ENCODE results near the gene SMYD3. TPM values are rescaled to one million over a fixed set of nuclear protein-coding genes. Genes with fewer than 3 reads are reported as not detected.

SMYD3 gene
- total and polyA plus RNA-seq, 5 donors from 2014 or later, result 17.7 to 36.6 (median 28.9) TPM

DNA sequence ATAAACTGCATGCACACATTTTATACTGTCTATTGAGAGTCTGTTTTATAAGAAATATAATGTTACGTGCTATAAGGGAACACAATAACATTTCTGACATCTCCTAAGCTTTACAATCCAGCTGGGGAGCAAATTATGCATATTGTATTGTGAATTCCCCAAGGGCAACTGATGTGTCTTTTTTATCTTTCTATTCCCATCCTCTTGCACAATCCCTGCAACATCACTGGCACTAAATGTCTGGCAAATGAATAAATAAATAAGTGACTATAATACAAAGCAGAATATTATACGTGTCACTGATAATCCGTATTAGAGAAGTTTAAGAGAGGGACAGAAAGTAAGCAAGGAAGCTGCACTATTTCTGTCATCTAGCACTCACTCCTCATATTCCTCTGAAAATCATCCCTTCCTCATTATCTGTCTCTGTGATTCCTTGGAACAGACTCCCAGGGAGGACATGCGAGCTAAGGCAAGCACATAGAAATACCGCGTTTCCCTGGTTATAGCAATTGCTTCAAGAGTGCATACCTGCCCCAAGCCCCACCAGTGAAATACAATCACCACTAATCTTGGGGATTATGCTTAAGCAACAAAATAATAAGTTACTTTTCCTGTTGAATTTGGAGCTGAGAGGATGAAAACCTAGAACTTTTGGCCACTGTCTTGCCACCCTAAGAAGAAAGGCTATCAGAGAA is 205.4 kb downstream of the SMYD3 start:
- H3K27ac ChIP-seq (ENCODE audit: insufficient read depth, low read length, poor library complexity, severe bottlenecking), result no peak overlapping the region
- no peaks in the 10 kb centered on the region for H3K4me1 ChIP-seq (ENCODE audit: control insufficient read depth, insufficient read depth, low read length, poor library complexity, severe bottlenecking)
- H3K27ac Mint-ChIP-seq, result no peak overlapping the region
- H3K36me3 Mint-ChIP-seq, result peaks cover 16% of the 10 kb centered on the region
- no peaks in the 10 kb centered on the region for H3K27me3 ChIP-seq (ENCODE audit: control insufficient read depth, insufficient read depth, low read length)
- no peak overlapping the region for H3K4me3 Mint-ChIP-seq
- H3K27me3 Mint-ChIP-seq, result no peaks in the 10 kb centered on the region
- H3K9me3 Mint-ChIP-seq, result peaks cover 0 to 2% (median 0%) of the 10 kb centered on the region in 7 donors
- H3K4me1 Mint-ChIP-seq, result peaks cover 0 to 9% (median 1%) of the 10 kb centered on the region in 4 donors
- H3K4me3 ChIP-seq (ENCODE audit: low read depth, low read length), result no peak overlapping the region
- no peak for ATAC-seq (ENCODE audit: low read depth in 2 of 2)
- no peaks in the 10 kb centered on the region for H3K9me3 ChIP-seq (ENCODE audit: control insufficient read depth in 2 of 2, low read length in 2 of 2)
- no peak for DNase-seq
- H3K36me3 ChIP-seq (ENCODE audit: control insufficient read depth, insufficient read depth, low read length), result no peaks in the 10 kb centered on the region

DNA sequence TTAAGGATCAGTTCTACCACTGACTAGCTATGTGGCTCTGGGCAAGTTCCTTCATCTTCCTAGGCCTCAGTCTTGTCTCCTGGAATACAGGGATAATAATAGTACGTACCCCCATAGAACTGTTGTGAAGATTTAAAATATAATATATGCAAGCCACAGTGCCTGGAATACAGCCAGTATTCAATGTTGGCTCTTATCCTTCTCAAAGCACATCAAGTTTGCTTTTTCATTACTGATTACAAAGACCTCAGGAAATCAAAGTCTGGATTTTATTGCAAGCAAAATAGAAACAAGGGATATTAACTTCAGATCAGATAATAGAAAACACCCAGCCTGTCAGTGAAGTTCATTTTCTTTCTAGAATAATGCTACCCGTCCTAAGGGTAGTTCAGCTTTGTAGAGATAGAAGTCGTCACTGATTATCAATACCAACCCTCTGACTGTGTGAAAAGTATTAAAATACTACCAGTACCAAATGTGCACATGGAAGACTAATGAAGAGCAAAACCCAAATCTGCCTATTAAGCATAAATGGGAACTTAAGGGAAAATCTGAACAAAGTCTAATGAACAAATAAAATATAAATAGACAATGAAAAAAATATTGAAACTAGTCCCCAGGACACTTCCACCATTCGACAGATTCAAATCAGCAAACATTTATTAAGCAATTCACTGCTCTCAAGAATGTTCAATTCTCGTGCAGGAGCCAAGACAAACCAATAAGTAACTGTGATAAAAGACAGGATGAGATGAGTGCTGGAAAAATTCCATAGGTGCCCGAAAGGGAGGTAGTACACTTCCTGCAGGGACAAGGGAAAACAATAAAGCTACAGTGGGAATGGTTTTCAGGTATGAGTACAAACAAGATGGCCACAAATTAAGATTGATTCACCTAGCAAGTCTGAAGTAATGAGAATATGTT is 206.2 kb downstream of the SMYD3 start:
- Mint-ChIP-seq H3K27ac (no peak overlapping the region), H3K27me3 (no peaks in the 10 kb centered on the region), H3K4me1 (peaks cover 0 to 11% (median 1%) of the 10 kb centered on the region in 4 donors), H3K9me3 (peaks cover 0 to 2% (median 0%) of the 10 kb centered on the region in 7 donors), H3K36me3 (peaks cover 18% of the 10 kb centered on the region), H3K4me3 (no peak overlapping the region)
- Histone ChIP-seq H3K4me1 (ENCODE audit: control insufficient read depth, insufficient read depth, low read length, poor library complexity, severe bottlenecking) (no peaks in the 10 kb centered on the region), H3K9me3 (ENCODE audit: control insufficient read depth in 2 of 2, low read length in 2 of 2) (no peaks in the 10 kb centered on the region), H3K36me3 (ENCODE audit: control insufficient read depth, insufficient read depth, low read length) (no peaks in the 10 kb centered on the region), H3K4me3 (ENCODE audit: low read depth, low read length) (no peak overlapping the region), H3K27ac (ENCODE audit: insufficient read depth, low read length, poor library complexity, severe bottlenecking) (no peak overlapping the region), H3K27me3 (ENCODE audit: control insufficient read depth, insufficient read depth, low read length) (no peaks in the 10 kb centered on the region)
- DNase-seq (no peak), ATAC-seq (ENCODE audit: low read depth in 2 of 2) (no peak)

DNA sequence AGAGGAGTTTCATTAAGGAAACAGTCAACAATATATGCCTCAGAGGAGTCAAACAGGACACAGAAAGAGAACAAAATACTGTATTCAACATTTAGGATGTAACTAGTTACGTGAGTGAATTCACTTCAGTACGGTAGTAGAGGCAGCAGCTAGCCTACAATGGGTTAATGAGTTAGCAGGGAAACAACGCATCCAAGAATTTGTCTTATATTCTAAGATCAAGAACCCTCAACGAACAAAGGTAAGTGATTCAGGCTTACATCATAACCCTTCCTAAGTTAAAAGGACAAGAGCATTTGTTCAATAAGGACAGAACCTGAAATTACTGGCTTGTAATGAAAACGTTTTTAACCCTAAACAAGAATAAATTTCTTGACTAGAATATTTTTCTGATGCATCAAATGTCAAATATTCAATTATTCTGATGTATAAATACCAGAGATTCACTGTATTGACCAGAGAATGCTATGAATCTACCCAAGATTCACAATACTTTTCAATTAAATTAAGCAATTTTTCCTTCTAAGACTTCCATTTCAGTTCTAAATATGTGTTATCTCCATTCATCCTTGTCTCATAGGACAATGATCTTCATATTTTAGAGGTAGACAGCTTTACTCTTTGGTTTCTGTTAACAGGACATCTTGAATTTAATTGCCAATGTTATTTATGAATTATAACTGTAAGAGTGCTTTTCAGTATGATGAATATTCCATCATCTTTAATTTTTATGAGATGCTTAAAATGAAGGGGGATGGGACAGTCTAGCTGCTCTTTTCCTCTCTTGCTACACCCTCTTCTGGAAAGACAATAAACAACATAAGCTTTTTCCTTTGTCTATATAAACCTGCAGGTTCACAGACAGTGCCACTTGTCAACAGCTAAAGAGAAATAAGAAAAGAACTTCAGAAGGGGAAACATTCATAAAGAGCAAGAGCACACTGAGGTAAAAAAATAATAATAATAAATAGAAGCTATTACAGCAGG is 209.5 kb downstream of the SMYD3 start:
- H3K27me3 Mint-ChIP-seq, result no peaks in the 10 kb centered on the region
- H3K27ac Mint-ChIP-seq, result no peak overlapping the region
- no peaks in the 10 kb centered on the region for H3K9me3 ChIP-seq (ENCODE audit: control insufficient read depth in 2 of 2, low read length in 2 of 2)
- no peaks in the 10 kb centered on the region for H3K36me3 ChIP-seq (ENCODE audit: control insufficient read depth, insufficient read depth, low read length)
- H3K27ac ChIP-seq (ENCODE audit: insufficient read depth, low read length, poor library complexity, severe bottlenecking), result no peak overlapping the region
- H3K4me3 ChIP-seq (ENCODE audit: low read depth, low read length), result no peak overlapping the region
- H3K4me3 Mint-ChIP-seq, result no peak overlapping the region
- H3K36me3 Mint-ChIP-seq, result peaks cover 34% of the 10 kb centered on the region
- peaks cover 0 to 18% (median 3%) of the 10 kb centered on the region in 4 donors for H3K4me1 Mint-ChIP-seq
- DNase-seq (no peak), ATAC-seq (ENCODE audit: low read depth in 2 of 2) (no peak)
- peaks cover 0 to 2% (median 0%) of the 10 kb centered on the region in 7 donors for H3K9me3 Mint-ChIP-seq
- H3K27me3 ChIP-seq (ENCODE audit: control insufficient read depth, insufficient read depth, low read length), result no peaks in the 10 kb centered on the region
- no peaks in the 10 kb centered on the region for H3K4me1 ChIP-seq (ENCODE audit: control insufficient read depth, insufficient read depth, low read length, poor library complexity, severe bottlenecking)

DNA sequence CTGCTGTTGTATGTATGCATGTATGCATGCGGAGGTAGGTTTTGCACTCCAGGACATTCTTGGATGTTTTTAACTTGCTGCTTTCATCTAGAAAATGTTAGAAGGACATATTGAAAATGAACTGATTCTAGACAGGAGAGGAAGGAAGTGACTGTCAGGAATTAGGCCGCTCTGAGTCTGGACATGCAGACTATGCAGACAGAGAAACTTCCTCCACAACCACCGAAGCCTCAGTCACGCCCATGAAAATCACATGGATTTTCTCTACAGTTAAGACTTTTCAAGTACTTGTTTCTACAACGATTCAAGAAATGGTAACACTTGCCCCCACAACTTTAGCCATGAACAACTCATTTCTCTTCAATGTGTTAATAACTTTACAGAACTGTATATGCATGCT is 211.1 kb downstream of the SMYD3 start:
- peaks cover 0 to 2% (median 0%) of the 10 kb centered on the region in 7 donors for H3K9me3 Mint-ChIP-seq
- H3K4me3 Mint-ChIP-seq, result no peak overlapping the region
- Histone ChIP-seq H3K27ac (ENCODE audit: insufficient read depth, low read length, poor library complexity, severe bottlenecking) (no peak overlapping the region), H3K36me3 (ENCODE audit: control insufficient read depth, insufficient read depth, low read length) (no peaks in the 10 kb centered on the region), H3K4me1 (ENCODE audit: control insufficient read depth, insufficient read depth, low read length, poor library complexity, severe bottlenecking) (no peaks in the 10 kb centered on the region), H3K27me3 (ENCODE audit: control insufficient read depth, insufficient read depth, low read length) (no peaks in the 10 kb centered on the region), H3K9me3 (ENCODE audit: control insufficient read depth in 2 of 2, low read length in 2 of 2) (no peaks in the 10 kb centered on the region), H3K4me3 (ENCODE audit: low read depth, low read length) (no peak overlapping the region)
- peaks cover 34% of the 10 kb centered on the region for H3K36me3 Mint-ChIP-seq
- peaks cover 0 to 15% (median 5%) of the 10 kb centered on the region in 4 donors for H3K4me1 Mint-ChIP-seq
- no peaks in the 10 kb centered on the region for H3K27me3 Mint-ChIP-seq
- no peak for DNase-seq
- H3K27ac Mint-ChIP-seq, result no peak overlapping the region
- ATAC-seq (ENCODE audit: low read depth in 2 of 2), result no peak

DNA sequence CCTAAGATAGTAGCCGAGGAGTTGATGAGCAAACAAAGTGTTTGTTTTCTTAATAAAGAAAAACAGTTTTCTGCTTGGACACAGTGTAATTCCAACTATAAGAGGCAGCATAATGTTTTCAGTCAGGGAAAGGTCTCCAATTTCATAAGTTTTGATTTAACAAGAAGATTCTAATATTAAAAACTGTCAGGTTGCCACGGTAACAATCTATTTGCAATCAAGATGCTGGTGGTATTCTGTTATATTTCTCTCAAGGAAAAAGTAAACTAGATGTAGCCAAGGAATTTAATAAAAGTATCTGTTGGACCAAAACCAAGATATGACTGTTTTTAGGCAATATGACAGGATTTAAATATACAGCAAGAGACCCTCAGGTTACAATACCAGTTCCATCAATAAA is 211.7 kb downstream of the SMYD3 start:
- H3K27ac Mint-ChIP-seq, result no peak overlapping the region
- Histone ChIP-seq H3K9me3 (ENCODE audit: control insufficient read depth in 2 of 2, low read length in 2 of 2) (no peaks in the 10 kb centered on the region), H3K4me3 (ENCODE audit: low read depth, low read length) (no peak overlapping the region), H3K27me3 (ENCODE audit: control insufficient read depth, insufficient read depth, low read length) (no peaks in the 10 kb centered on the region), H3K27ac (ENCODE audit: insufficient read depth, low read length, poor library complexity, severe bottlenecking) (no peak overlapping the region), H3K36me3 (ENCODE audit: control insufficient read depth, insufficient read depth, low read length) (no peaks in the 10 kb centered on the region), H3K4me1 (ENCODE audit: control insufficient read depth, insufficient read depth, low read length, poor library complexity, severe bottlenecking) (no peaks in the 10 kb centered on the region)
- H3K9me3 Mint-ChIP-seq, result peaks cover 0 to 2% (median 0%) of the 10 kb centered on the region in 7 donors
- peaks cover 31% of the 10 kb centered on the region for H3K36me3 Mint-ChIP-seq
- no peak for ATAC-seq (ENCODE audit: low read depth in 2 of 2)
- no peak for DNase-seq
- H3K4me3 Mint-ChIP-seq, result no peak overlapping the region
- no peaks in the 10 kb centered on the region for H3K27me3 Mint-ChIP-seq
- peaks cover 0 to 15% (median 5%) of the 10 kb centered on the region in 4 donors for H3K4me1 Mint-ChIP-seq

DNA sequence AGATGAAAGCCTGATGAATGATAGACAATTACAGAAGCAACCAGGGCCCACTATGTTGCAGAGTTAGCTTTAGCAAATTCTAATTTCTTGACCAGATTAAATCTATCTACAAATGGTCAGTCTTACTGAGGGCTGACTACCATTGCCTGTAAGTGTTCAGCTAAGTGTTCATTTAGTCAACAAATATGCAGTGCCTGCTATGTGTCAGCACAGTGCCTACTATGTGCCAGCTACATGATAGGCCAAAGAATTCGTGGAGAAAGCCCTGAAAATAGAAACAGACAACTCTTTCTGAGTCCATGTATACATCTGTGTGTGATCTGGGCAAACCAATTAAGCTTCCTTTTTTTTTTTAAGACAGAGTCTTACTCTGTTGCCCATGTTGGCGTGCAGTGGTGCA is 212.8 kb downstream of the SMYD3 start:
- Histone ChIP-seq H3K9me3 (ENCODE audit: control insufficient read depth in 2 of 2, low read length in 2 of 2) (no peaks in the 10 kb centered on the region), H3K36me3 (ENCODE audit: control insufficient read depth, insufficient read depth, low read length) (no peaks in the 10 kb centered on the region), H3K4me3 (ENCODE audit: low read depth, low read length) (no peak overlapping the region), H3K27ac (ENCODE audit: insufficient read depth, low read length, poor library complexity, severe bottlenecking) (no peak overlapping the region), H3K27me3 (ENCODE audit: control insufficient read depth, insufficient read depth, low read length) (no peaks in the 10 kb centered on the region), H3K4me1 (ENCODE audit: control insufficient read depth, insufficient read depth, low read length, poor library complexity, severe bottlenecking) (no peaks in the 10 kb centered on the region)
- ATAC-seq (ENCODE audit: low read depth in 2 of 2) (no peak), DNase-seq (no peak)
- Mint-ChIP-seq H3K36me3 (peaks cover 31% of the 10 kb centered on the region), H3K27ac (no peak overlapping the region), H3K9me3 (peaks cover 0 to 1% (median 0%) of the 10 kb centered on the region in 7 donors), H3K27me3 (no peaks in the 10 kb centered on the region), H3K4me1 (peaks cover 0 to 15% (median 5%) of the 10 kb centered on the region in 4 donors), H3K4me3 (no peak overlapping the region)

Data from CD4-positive, CD25-positive, alpha-beta regulatory T cell (primary cell).